PC-3 (cell line): ENCODE results near the gene BTBD19. TPM values are rescaled to one million over a fixed set of nuclear protein-coding genes. Genes with fewer than 3 reads are reported as not detected.

Experiments used
- ATAC-seq: fragments of 200-7000 bp; cut with Tn5 transposase; 2 replicates; pipeline ENCODE4 v1.9.1; 2020; ENCODE audit warnings: mild to moderate bottlenecking, moderate library complexity
- BruUV-seq: library from RNA; stranded (reverse); fragments of 400-500 nt; replicated peaks from 2 replicates; lab custom pipeline; 2021; lab: Mats Ljungman, UMichigan
- CTCF ChIA-PET: fragments of 300-600 bp; sonication (Branson Sonifier 250); formaldehyde crosslinking; loops from one replicate; lab custom pipeline; 2022; ENCODE audit warnings: antibody characterized with exemption; lab: Charles Lee
- POLR2A ChIA-PET: fragments of 300-600 bp; sonication (Branson Sonifier 250); formaldehyde crosslinking; loops from one replicate; lab custom pipeline; 2022; ENCODE audit warnings: antibody characterized with exemption; ENCODE audit not compliant: unreplicated experiment; lab: Charles Lee
- DNase-seq: peaks from one replicate; pipeline ENCODE4 v3.0.0-alpha.2; 2015
- H2AFZ ChIP-seq: fragments of 300-600 bp; sonication (generic); 2 replicates; pipeline ENCODE4 v1.6.0; 2016; ENCODE audit warnings: antibody characterized with exemption, low read length
- H3F3A ChIP-seq: fragments of 300-600 bp; sonication (generic); one replicate; pipeline ENCODE4 v1.6.0; 2017; ENCODE audit warnings: antibody characterized with exemption, low read length, control low read depth, mild to moderate bottlenecking; ENCODE audit not compliant: unreplicated experiment
- H3K27ac ChIP-seq: fragments of 300-600 bp; sonication (generic); 2 replicates; pipeline ENCODE4 v1.5.1; 2016; ENCODE audit warnings: mild to moderate bottlenecking, low read length
- H3K27me3 ChIP-seq: fragments of 300-600 bp; sonication (generic); 2 replicates; pipeline ENCODE4 v1.6.1; 2016; ENCODE audit warnings: low read length, mixed read lengths
- H3K36me3 ChIP-seq: fragments of 300-600 bp; sonication (generic); 2 replicates; pipeline ENCODE4 v1.6.1; 2016; ENCODE audit warnings: low read depth, mixed run types, low read length, mixed read lengths
- H3K4me1 ChIP-seq: fragments of 300-600 bp; sonication (generic); 2 replicates; pipeline ENCODE4 v1.5.1; 2016; ENCODE audit warnings: low read length; ENCODE audit not compliant: insufficient read depth
- H3K4me2 ChIP-seq: fragments of 300-600 bp; sonication (generic); 2 replicates; pipeline ENCODE4 v1.6.0; 2016; ENCODE audit warnings: low read length
- H3K4me3 ChIP-seq: fragments of 300-600 bp; sonication (generic); 2 replicates; pipeline ENCODE4 v1.5.1; 2016; ENCODE audit warnings: mild to moderate bottlenecking, low read length, mixed read lengths
- H3K79me2 ChIP-seq: fragments of 300-600 bp; sonication (generic); 2 replicates; pipeline ENCODE4 v1.6.1; 2017; ENCODE audit warnings: low read length, mixed read lengths
- H3K9ac ChIP-seq: fragments of 300-600 bp; sonication (generic); 2 replicates; pipeline ENCODE4 v1.6.0; 2016; ENCODE audit warnings: mild to moderate bottlenecking, low read length
- H3K9me2 ChIP-seq: fragments of 300-600 bp; sonication (generic); replicated peaks from 2 replicates; pipeline ENCODE4 v1.6.1; 2016; ENCODE audit warnings: mixed run types, low read length, mixed read lengths
- H3K9me3 ChIP-seq: fragments of 300-600 bp; sonication (generic); 2 replicates; pipeline ENCODE4 v1.6.1; 2016; ENCODE audit warnings: low read length, mixed read lengths
- H4K20me1 ChIP-seq: fragments of 300-600 bp; sonication (generic); 2 replicates; pipeline ENCODE4 v1.6.1; 2016; ENCODE audit warnings: low read length, mixed read lengths
- CTCF ChIP-seq: fragments of 300-600 bp; sonication (generic); conservative IDR thresholded peaks from 2 replicates; pipeline ENCODE4 v1.5.1; 2017; ENCODE audit warnings: antibody characterized with exemption, low read depth, mild to moderate bottlenecking, low read length
- EZH2 ChIP-seq: fragments of 300-600 bp; sonication (generic); IDR thresholded peaks from one replicate; pipeline ENCODE4 v1.6.1; 2017; ENCODE audit warnings: antibody characterized with exemption, mild to moderate bottlenecking, low read length; ENCODE audit not compliant: unreplicated experiment
- EZH2phosphoT487 ChIP-seq: fragments of 300-600 bp; sonication (generic); IDR thresholded peaks from 2 replicates; pipeline ENCODE4 v1.6.1; 2018; ENCODE audit warnings: mild to moderate bottlenecking, antibody characterized with exemption, low read length, borderline replicate concordance
- intact Hi-C: fragments of 100-400 bp; cut with micrococcal nuclease; formaldehyde crosslinking; loops from 2 replicates; pipeline ENCODE4 v1.9.0; 2023
- total RNA-seq: library from RNA; depleted of rRNA; stranded (reverse); fragments of >200 nt; gene quantifications from 2 replicates; pipeline ENCODE4 v1.2.3, GENCODE V29; 2014

BTBD19 gene
- total RNA-seq, 1 experiment from 2014 or later, result 0.58 TPM

- Histone ChIP-seq H3K36me3 (no peaks in the 10 kb centered on the region), H3F3A (no peaks in the 10 kb centered on the region), H3K27me3 (no peaks in the 10 kb centered on the region), H3K27ac (no peak overlapping the region), H3K79me2 (no peaks in the 10 kb centered on the region), H3K4me2 (no peak overlapping the region), H2AFZ (no peak overlapping the region), H3K9me2 (no peaks in the 10 kb centered on the region), H3K4me1 (no peaks in the 10 kb centered on the region), H3K4me3 (no peak overlapping the region), H4K20me1 (no peaks in the 10 kb centered on the region), H3K9ac (no peak overlapping the region), H3K9me3 (no peaks in the 10 kb centered on the region)
- no peak for DNase-seq
- CTCF ChIA-PET, result no interaction called here
- POLR2A ChIA-PET, result interaction anchor here (0.6 kb wide), 1 partner anchor 1424 kb away, joined by 4 read pairs; no protein-coding TSS in a partner anchor
- intact Hi-C loops, result no loop called here
- ATAC-seq, result no peak
- TF ChIP-seq CTCF, result no peak
- no peak for TF ChIP-seq EZH2phosphoT487
- no peak for TF ChIP-seq EZH2
- BruUV-seq, result no TSS peak
These were observed 19.8 kb downstream of the BTBD19 start for GRCh38 chr1:44828003-44828651.

GRCh38 chr1:44828841-44829440, 20.6 kb downstream of the BTBD19 start:
- no peak overlapping the region for H3K9ac ChIP-seq
- no peaks in the 10 kb centered on the region for H3K79me2 ChIP-seq
- H3K27me3 ChIP-seq, result no peaks in the 10 kb centered on the region
- no peaks in the 10 kb centered on the region for H3K36me3 ChIP-seq
- CTCF ChIA-PET, result no interaction called here
- no peak overlapping the region for H3K4me2 ChIP-seq
- ATAC-seq (no peak), DNase-seq (no peak)
- TF ChIP-seq CTCF, result no peak
- no peak for TF ChIP-seq EZH2phosphoT487
- TF ChIP-seq EZH2, result no peak
- H3K9me3 ChIP-seq, result no peaks in the 10 kb centered on the region
- H3K9me2 ChIP-seq, result no peaks in the 10 kb centered on the region
- H2AFZ ChIP-seq, result no peak overlapping the region
- BruUV-seq, result no TSS peak
- no peak overlapping the region for H3K27ac ChIP-seq
- intact Hi-C loops, result no loop called here
- no peaks in the 10 kb centered on the region for H4K20me1 ChIP-seq
- POLR2A ChIA-PET, result no interaction called here
- no peaks in the 10 kb centered on the region for H3F3A ChIP-seq
- H3K4me1 ChIP-seq, result no peaks in the 10 kb centered on the region
- H3K4me3 ChIP-seq, result no peak overlapping the region
